GM18519 (cell line): ENCODE data around the gene COL6A2.
"Not testable (repeated sequence)": the region's sequence is repeated elsewhere in the genome, so short reads cannot be mapped to it uniquely, and the experiment has no call there.

Source experiments
- ATAC-seq: cut with Tn5 transposase; IDR thresholded peaks from one replicate; pipeline ENCODE4 v1.9.1; 2021; ENCODE audit warnings: mild to moderate bottlenecking, moderate library complexity; ENCODE audit not compliant: unreplicated experiment, low FRiP score

COL6A2 gene

GRCh38 chr21:46137908-46138307 is 40.0 kb downstream of the COL6A2 start:
- no peak for ATAC-seq

GRCh38 chr21:46138383-46138970 is 40.6 kb downstream of the COL6A2 start:
- no peak for ATAC-seq

GRCh38 chr21:46139686-46140085 is 41.8 kb downstream of the COL6A2 start:
- no peak for ATAC-seq

DNA sequence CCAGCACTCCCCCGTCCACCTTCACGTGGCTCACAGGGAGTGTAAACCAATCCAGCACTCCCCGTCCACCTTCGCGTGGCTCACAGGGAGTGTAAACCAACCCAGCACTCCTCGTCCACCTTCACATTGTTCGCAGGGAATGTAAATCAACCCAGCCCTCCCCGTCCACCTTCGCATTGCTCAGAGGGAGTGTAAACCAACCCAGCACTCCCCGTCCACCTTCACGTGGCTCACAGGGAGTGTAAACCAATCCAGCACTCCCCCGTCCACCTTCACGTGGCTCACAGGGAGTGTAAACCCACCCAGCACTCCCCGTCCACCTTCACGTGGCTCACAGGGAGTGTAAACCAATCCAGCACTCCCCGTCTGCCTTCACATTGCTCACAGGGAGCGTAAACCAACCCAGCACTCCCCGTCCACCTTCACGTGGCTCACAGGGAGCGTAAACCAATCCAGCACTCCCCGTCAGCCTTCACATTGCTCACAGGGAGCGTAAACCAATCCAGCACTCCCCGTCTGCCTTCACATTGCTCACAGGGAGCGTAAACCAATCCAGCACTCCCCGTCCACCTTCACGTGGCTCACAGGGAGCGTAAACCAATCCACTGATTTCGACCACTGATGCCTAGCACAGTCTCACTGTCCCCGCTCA is 42.6 kb downstream of the COL6A2 start:
- ATAC-seq, result not testable (repeated sequence)

DNA sequence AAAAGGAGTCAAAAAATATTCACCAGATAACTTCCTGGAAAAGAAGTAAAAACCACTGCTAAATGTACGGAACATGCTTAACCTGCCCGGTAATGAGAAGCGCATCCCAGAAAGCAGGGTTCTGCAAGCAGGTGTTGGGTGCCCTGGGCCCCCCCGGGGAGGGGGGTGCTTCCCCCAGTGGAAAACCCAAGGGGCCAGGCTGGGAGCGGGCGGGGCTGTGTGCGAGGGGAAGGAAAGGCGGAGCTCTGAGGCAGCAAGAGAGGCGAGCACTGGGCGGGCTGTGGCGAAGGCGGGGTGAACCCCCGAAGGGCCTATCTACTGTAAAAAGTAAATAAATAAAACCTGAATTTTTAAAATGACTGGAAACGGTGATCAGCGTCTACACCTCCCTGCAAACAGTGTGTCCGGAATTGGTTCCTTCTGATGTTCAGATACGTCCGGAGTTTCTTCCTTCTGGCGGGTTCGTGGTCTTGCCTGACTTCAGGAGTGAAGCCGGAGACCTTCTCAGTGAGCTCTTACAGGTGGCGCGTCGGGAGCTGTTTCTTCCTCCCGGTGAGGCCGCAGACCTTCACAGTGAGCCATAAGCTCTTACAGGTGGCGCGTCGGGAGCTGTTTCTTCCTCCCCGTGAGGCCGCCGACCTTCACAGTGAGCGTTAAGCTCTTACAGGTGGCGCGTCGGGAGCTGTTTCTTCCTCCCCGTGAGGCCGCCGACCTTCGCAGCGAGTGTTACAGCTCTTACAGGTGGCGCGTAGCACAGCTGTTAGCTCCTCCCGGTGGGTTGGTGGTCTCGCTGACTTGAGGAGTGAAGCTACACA is 44.1 kb downstream of the COL6A2 start:
- no peak for ATAC-seq

DNA sequence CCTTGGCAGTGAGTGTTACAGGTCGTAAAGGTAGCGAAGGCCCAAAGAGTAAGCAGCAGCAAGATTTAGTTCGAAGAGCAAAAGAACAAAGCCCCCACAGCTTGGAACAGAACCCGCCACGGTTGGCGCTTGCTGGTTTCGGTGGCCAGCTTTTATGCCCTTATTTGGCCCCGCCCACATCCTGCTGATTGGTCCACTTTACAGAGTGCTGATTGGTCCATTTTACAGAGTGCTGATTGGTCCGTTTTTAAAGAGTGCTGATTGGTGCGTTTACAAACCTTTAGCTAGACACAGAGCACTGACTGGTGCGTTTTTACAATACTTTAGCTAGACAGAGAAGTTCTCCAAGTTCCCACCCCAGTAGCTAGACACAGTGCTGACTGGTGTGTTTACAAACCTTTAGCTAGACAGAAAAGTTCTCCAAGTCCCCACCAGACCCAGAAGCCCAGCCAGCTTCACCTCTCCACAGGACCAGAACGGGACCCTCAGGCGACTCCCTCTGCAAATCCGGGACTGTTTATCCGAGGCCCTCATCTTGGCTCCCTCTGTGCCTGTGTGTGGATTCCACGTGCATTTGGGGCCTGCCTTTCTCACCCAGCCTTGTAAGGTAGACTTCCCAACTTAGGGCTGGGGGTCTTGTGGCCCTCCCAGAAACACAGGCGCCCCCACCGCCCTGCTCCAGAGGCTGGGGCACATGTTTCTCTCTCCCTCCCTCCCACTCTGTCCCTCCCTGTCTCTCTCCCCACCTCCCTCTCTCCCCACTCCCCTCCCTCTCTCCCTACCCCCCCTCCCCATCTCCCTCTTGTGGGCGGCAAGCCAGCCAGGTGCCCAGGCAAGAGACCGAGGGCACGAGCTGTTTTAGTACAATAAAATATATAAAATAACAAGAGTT is 44.9 kb downstream of the COL6A2 start:
- ATAC-seq, result no peak

- ATAC-seq, result no peak
Measured at GRCh38 chr21:46144464-46145070, 46.7 kb downstream of the COL6A2 start.

DNA sequence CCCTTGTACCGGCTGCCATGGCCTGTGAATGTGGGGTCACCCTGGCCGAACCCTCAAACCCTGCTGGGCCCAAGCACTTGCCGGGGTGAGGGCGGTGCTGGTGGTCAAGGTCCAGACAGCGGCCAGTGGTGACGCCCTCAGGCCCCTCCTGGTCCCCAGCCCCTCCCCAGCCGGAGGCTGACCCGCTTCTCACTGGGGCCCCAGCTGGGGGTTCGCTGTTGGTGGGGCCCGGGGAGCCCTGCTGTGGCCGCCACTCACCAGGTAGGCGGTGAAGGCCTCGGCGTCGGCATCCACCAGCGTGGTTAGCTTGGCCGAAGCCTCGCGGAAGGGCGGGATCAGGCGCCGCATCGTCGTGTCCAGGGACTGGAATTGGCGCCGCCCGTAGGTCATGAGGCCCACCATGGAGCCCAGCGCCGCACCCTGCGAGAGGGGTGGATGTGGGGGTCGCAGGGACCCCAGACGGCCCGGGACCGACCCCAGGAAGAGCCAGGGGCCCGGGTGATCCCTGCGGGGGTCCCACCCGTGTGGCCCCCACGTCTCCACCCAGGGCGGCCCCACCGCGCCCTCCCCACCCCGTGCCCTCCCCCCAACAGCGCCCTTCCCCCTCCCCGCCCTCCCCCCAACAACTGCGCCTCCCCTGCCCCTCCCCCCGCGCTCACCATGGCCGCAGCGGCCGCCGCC is 47.4 kb downstream of the COL6A2 start:
- no peak for ATAC-seq

- no peak for ATAC-seq
Measured at GRCh38 chr21:46145840-46146691, 48.2 kb downstream of the COL6A2 start.

DNA sequence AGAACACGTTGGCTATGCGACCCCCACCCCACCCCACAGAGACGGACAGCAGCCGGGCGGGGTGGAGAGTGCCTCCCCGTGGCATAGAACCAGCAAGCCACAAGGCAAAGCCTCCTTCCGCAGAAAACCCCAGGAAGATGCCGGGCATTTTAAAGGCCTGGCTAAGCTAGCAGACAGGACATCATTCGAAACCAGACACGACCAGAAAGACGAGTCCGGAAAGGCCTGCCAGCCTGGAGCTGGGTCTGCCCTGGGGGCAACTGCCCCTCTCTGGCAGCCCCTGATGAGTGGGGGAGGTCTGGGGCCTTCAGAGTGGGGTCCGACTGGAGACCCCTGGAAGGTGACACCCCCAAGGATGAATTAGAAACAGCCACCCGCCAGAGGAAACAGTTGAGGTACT is 48.9 kb downstream of the COL6A2 start:
- no peak for ATAC-seq

GRCh38 chr21:46147429-46147828 is 49.5 kb downstream of the COL6A2 start:
- not testable (repeated sequence) for ATAC-seq

- ATAC-seq, result no peak
Measured at GRCh38 chr21:46148106-46148505, 50.2 kb downstream of the COL6A2 start.

GRCh38 chr21:46149205-46149901 is 51.4 kb downstream of the COL6A2 start:
- no peak for ATAC-seq

DNA sequence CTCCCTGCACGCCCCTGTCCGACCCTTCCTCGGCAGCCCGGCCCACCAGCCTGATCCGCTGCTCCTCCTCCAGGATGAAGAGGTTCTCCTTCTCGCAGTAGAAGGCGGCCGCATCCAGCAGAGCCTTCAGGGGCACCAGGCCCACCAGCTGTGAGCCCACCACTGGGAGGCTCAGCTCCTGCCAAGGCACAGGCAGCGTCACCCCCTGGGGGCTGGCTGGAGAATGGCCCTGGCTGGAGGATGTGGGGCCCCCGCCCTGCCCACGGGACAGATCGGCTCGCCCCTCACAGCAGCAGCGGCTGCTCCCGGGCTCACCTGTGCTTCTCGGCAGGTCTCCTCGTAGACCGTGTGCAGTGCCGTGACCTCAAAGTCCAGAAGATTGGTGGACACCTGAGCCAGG is 52.2 kb downstream of the COL6A2 start:
- no peak for ATAC-seq

DNA sequence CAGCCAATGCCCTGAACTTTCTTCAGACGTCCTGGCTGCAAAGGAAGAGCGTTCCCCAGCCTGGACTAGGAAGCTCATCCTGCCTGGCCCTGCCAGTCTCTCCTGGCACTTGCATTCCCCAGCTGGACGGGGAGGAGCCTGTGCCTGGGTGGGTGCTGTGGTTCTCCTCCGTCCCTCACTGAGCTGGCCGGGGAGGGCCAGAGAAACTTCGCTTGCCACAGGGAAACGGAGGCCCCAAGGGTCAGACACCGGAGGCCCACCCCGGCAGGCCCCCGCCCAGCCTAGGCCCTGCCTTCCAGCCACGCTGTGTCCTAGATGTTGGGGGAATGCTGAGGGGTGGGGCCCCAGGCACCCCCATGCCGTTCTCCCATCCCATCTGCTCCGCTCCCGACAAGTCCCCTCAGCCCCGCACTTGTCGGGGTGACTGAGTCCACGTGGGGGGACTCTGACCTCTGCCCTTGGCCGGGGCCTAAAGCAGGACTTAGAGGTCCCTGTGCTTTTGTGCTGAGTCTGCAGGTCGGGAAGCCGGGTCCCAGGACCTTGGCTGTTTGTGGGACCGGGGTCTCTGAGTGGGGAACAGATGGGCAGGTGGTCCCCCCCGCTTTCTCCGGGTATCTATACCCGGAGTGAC is 52.7 kb downstream of the COL6A2 start:
- no peak for ATAC-seq

- ATAC-seq, result no peak
Measured at GRCh38 chr21:46151261-46151988, 53.5 kb downstream of the COL6A2 start.
